ENCODE measurements around the gene CCDC136. TPM values are rescaled to one million over a fixed set of nuclear protein-coding genes. Genes with fewer than 3 reads are reported as not detected.

The CCDC136 gene
- total and polyA plus RNA-seq, 7 donors, result 3.9 to 24.5 (median 14.0) TPM

DNA sequence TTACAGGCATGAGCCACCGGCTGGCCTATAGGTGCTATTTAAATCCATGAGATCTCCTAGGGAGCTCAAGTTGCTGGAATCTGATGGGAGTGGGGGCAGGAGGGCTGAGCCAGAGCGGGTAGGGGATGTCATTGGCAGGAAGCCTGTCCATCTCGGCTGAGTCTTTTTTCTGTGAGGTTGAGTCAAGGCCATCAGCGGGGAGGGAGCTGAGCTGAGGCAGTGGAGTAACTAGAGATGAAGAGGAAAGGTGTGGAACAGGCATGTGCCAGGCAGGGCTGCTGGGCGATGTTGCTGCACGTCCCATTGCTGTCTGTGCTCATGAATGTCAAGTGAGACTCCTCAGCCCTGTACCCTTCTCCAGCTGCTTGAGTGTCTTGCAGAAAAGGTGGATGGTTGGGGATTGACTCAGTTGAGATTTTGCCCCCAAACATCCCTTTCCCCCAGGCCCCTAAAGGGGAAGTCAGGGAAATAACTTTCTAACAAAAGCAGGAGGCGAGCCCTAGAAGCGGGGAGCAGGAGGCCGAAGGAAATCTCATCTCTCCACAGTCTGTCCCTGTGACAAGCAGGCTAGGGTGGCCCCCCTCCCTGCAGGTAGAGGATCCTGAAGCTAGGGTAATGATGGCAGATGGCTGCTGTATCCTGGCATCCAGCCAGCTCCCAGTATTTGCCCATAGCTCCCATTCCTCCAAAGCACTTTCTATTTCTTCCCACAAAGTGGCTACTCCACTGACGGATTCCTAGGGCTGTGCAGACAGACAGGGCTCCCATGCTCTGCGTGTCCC is 76.3 kb downstream of the CCDC136 start:
- Histone ChIP-seq H3K36me3 (ENCODE audit: insufficient read depth in 1 of 2, low read depth in 1 of 2) (peaks cover 0 to 8% of the 10 kb centered on the region in 2 donors), H3K9me3 (no peaks in the 10 kb centered on the region), H3K27ac (peak overlapping the region; percentile 42), H3K27me3 (ENCODE audit: insufficient read depth in 3 of 3, low read length in 2 of 3) (no peaks in the 10 kb centered on the region), H3K4me1 (peaks cover 15% of the 10 kb centered on the region), H3K4me3 (peak overlapping the region; percentile 73)
- ATAC-seq (peak in 2 of 4 donors; percentile 3 to 4), DNase-seq (peak in 1 of 2 donors; percentile 71)
- intact Hi-C loops (cut with DNase I), result no loop called here
- TF ChIP-seq, protein P1, sequence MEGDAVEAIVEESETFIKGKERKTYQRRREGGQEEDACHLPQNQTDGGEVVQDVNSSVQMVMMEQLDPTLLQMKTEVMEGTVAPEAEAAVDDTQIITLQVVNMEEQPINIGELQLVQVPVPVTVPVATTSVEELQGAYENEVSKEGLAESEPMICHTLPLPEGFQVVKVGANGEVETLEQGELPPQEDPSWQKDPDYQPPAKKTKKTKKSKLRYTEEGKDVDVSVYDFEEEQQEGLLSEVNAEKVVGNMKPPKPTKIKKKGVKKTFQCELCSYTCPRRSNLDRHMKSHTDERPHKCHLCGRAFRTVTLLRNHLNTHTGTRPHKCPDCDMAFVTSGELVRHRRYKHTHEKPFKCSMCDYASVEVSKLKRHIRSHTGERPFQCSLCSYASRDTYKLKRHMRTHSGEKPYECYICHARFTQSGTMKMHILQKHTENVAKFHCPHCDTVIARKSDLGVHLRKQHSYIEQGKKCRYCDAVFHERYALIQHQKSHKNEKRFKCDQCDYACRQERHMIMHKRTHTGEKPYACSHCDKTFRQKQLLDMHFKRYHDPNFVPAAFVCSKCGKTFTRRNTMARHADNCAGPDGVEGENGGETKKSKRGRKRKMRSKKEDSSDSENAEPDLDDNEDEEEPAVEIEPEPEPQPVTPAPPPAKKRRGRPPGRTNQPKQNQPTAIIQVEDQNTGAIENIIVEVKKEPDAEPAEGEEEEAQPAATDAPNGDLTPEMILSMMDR (IDR thresholded peaks at IDR 0.05), result no peak
- WGBS, 3 donors, result 66 to 75% (median 73%) methylated on average over 11 of the region's 11 CpGs

DNA sequence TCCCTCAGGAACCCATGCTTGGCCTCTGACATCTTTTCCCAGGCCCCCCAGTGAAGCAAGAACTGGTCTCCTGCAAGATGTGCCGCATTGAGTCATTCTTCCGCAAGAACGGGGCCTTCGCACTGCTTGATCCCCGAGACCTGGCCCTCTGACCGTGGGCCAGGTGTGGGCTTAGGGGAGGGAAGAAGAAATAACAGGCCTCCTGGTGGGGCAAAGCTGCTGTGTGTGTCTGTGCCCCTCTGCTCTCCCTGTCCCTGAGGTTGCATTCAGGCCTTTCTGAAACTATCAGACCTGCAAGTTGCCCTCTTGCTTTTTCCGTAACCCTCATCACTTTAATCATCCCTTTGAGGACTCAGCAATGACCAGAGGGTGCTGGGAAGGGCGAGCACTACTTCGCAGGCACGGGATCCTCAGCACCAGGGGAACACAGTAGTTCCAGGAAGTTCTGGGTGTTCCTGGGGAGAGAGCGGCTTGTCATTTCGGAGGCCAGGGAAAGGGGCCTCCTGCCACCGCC is 76.9 kb downstream of the CCDC136 start:
- H3K36me3 ChIP-seq (ENCODE audit: insufficient read depth in 1 of 2, low read depth in 1 of 2), result peaks cover 0 to 8% of the 10 kb centered on the region in 2 donors
- peak overlapping the region; percentile 73 for H3K4me3 ChIP-seq
- DNase-seq (peak in 1 of 2 donors; percentile 62), ATAC-seq (peak in 3 of 4 donors; percentile 0)
- H3K9me3 ChIP-seq, result no peaks in the 10 kb centered on the region
- H3K4me1 ChIP-seq, result peaks cover 10% of the 10 kb centered on the region
- H3K27ac ChIP-seq, result peak overlapping the region; percentile 42
- H3K27me3 ChIP-seq (ENCODE audit: insufficient read depth in 3 of 3, low read length in 2 of 3), result no peaks in the 10 kb centered on the region
- intact Hi-C loops (cut with DNase I), result no loop called here
- 50 to 60% (median 57%) methylated on average over 12 to 13 of the region's 13 CpGs for WGBS, 3 donors
- TF ChIP-seq, protein P1 (IDR thresholded peaks at IDR 0.05), result no peak

DNA sequence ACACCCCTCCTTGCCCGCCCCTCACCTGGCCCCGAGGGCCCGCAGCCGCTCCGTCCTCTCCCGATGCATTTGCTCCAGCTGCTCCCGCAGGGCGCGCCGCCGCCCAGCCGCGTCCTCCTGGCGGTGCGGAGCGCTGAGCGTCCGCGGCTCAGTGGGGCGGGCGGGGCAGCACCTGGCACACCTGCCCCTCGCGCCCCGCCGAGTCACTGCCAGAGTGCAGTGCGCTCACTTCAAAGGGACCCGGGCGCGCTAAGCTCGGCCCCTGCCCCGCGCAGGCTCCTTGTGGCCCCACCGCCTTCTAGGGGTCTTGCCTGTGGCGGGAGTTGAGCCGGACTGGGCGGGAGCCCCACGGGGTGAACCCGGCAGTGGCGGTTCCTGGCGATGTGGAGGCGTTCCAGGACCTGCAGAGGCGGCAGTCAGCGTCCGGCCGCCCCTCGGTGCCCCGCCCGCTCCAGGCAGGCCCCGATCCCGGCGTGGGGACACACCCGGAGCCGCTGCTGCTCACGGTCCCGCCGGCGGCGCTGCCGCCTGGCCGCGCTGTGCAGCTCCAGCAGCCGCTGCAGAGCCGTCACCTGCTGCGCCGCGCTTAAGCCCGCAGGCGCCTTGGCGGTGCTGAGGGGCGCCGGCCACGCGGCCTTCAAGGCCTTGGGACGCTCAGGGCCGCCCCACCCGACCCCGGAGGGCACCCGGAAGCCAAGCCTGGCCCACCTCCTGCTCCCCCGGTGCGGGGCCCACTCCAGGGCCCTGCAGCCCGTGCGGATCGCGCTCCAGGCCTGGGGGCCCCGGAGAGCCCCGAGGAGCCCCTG is 77.6 kb downstream of the CCDC136 start:
- peaks cover 0 to 8% of the 10 kb centered on the region in 2 donors for H3K36me3 ChIP-seq (ENCODE audit: insufficient read depth in 1 of 2, low read depth in 1 of 2)
- intact Hi-C loops (cut with DNase I), result no loop called here
- 0 to 1% (median 1%) methylated on average over 47 to 86 of the region's 86 CpGs for WGBS, 3 donors
- peak overlapping the region; percentile 42 for H3K27ac ChIP-seq
- ATAC-seq (peak; percentile 9 to 41 (median 20)), DNase-seq (peak; percentile 70 to 85)
- TF ChIP-seq, protein P1 (IDR thresholded peaks at IDR 0.05), result no peak
- no peaks in the 10 kb centered on the region for H3K27me3 ChIP-seq (ENCODE audit: insufficient read depth in 3 of 3, low read length in 2 of 3)
- peak overlapping the region; percentile 73 for H3K4me3 ChIP-seq
- H3K4me1 ChIP-seq, result peaks cover 8% of the 10 kb centered on the region
- H3K9me3 ChIP-seq, result no peaks in the 10 kb centered on the region

DNA sequence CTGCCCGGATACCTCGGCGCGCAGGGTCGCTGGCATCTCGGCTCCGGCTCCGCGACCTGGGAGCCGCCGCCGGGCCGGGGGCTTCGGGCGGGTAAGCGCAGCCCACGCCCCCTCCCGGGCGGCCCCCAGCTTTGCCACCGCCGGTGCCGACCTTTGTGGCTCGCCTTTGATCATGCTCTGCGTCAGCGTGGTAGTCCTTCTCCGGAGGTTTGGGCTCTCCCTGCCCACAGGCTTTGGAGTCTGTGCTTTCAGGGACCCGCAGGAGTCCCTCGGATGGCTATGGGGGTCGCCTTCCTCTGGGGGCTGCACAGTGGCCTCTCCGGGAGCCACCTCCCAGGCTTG is 78.1 kb downstream of the CCDC136 start:
- intact Hi-C loops (cut with DNase I), result no loop called here
- WGBS, 3 donors, result 12 to 17% (median 12%) methylated on average over 24 to 30 of the region's 30 CpGs
- Histone ChIP-seq H3K27ac (peak overlapping the region; percentile 42), H3K4me3 (peak overlapping the region; percentile 73), H3K9me3 (no peaks in the 10 kb centered on the region), H3K27me3 (ENCODE audit: insufficient read depth in 3 of 3, low read length in 2 of 3) (no peaks in the 10 kb centered on the region), H3K4me1 (peaks cover 8% of the 10 kb centered on the region), H3K36me3 (ENCODE audit: insufficient read depth in 1 of 2, low read depth in 1 of 2) (peaks cover 0 to 5% of the 10 kb centered on the region in 2 donors)
- peak in 2 of 4 donors; percentile 0 to 1 for ATAC-seq
- peak in 1 of 2 donors; percentile 66 for DNase-seq
- TF ChIP-seq, protein P1 (IDR thresholded peaks at IDR 0.05), result no peak

Measured in psoas muscle (tissue), 8 donors.